SK-N-SH treated with all-trans-retinoic acid at 6 μM for 48 hours (cell line): Measurements from ENCODE around the gene KRT7.

ENCODE experiments used
- ARNTL ChIP-seq: fragments of 450-650 bp; formaldehyde crosslinking; IDR thresholded peaks from 2 replicates; pipeline ENCODE4 v1.5.0; 2020; ENCODE audit warnings: low read depth, mild to moderate bottlenecking, moderate library complexity, borderline replicate concordance
- CSDC2 ChIP-seq: fragments of 250-450 bp; sonication (Bioruptor Pico); IDR thresholded peaks from 2 replicates; pipeline ENCODE4 v1.5.0; 2020; ENCODE audit warnings: mild to moderate bottlenecking, moderate library complexity
- ISL1 ChIP-seq: fragments of 250-450 bp; sonication (Bioruptor Pico); IDR thresholded peaks from 2 replicates; pipeline ENCODE4 v2.1.2; 2022; ENCODE audit warnings: mild to moderate bottlenecking, moderate library complexity
- OSR1 ChIP-seq: fragments of 250-450 bp; sonication (Bioruptor Pico); IDR thresholded peaks from 2 replicates; pipeline ENCODE4 v1.8.0; 2022; ENCODE audit warnings: moderate library complexity, mild to moderate bottlenecking, inconsistent platforms
- RARB ChIP-seq: fragments of 250-450 bp; sonication (Bioruptor Pico); IDR thresholded peaks from 2 replicates; pipeline ENCODE4 v1.8.0; 2021; ENCODE audit warnings: mild to moderate bottlenecking, moderate library complexity
- SNAI2 ChIP-seq: fragments of 250-450 bp; sonication (Bioruptor Pico); IDR thresholded peaks from 2 replicates; pipeline ENCODE4 v1.5.0; 2020; ENCODE audit warnings: mild to moderate bottlenecking, moderate library complexity
- TOX ChIP-seq: fragments of 250-450 bp; sonication (Bioruptor Pico); IDR thresholded peaks from 2 replicates; pipeline ENCODE4 v1.8.0; 2021; ENCODE audit warnings: mild to moderate bottlenecking, moderate library complexity, borderline replicate concordance
- ZFP30 ChIP-seq: fragments of 450-650 bp; formaldehyde crosslinking; IDR thresholded peaks from 2 replicates; pipeline ENCODE4 v1.5.0; 2022; ENCODE audit warnings: mild to moderate bottlenecking, moderate library complexity
- ZNF565 ChIP-seq: fragments of 450-650 bp; formaldehyde crosslinking; conservative IDR thresholded peaks from 2 replicates; pipeline ENCODE4 v1.5.0; 2020; ENCODE audit warnings: low read depth, mild to moderate bottlenecking, moderate library complexity
- ZNF8 ChIP-seq: fragments of 450-650 bp; formaldehyde crosslinking; IDR thresholded peaks from 2 replicates; pipeline ENCODE4 v1.5.0; 2020; ENCODE audit warnings: mild to moderate bottlenecking, moderate library complexity
- TF ChIP-seq, protein P1 (sequence below): fragments of 250-450 bp; sonication (Bioruptor Pico); IDR thresholded peaks from 2 replicates; pipeline ENCODE4 v1.5.0; 2020; ENCODE audit warnings: mild to moderate bottlenecking, moderate library complexity
- TF ChIP-seq, protein P2 (sequence below): fragments of 250-450 bp; sonication (Bioruptor Pico); IDR thresholded peaks from 2 replicates; pipeline ENCODE4 v1.8.0; 2020; ENCODE audit warnings: mild to moderate bottlenecking, moderate library complexity, borderline replicate concordance
- TF ChIP-seq, protein P3 (sequence below): fragments of 250-450 bp; sonication (Bioruptor Pico); IDR thresholded peaks from 2 replicates; pipeline ENCODE4 v1.5.1; 2021; ENCODE audit warnings: mild to moderate bottlenecking, moderate library complexity
- TF ChIP-seq, protein P4 (sequence below): fragments of 250-450 bp; sonication (Bioruptor Pico); IDR thresholded peaks from 2 replicates; pipeline ENCODE4 v1.8.0; 2021; ENCODE audit warnings: low read depth, mild to moderate bottlenecking, moderate library complexity, borderline replicate concordance

DNA sequence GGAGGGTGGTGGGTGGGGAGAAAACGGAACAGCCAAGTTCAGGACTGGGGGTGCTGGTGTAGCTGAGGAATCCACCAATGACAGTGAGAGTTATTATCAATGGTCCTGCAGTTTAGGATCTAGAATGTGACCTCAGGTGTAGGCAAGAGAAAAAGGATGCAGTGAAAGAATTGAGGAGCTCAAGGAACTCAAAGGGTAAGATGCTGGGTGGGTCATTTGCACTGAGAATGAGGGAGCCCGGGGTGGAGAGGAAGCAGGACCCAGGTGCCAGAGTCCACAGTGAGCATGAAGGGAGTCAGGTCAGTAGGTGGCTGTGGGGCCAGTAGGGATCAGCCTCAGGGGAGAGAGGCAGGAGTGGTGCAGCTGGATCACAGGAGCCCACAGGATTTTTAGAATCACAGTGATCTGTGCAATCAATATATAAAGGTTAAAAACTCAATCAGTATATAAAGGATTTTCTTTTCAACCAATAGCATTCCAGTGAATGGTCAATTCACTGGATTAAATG lies 3.2 kb upstream of the KRT7 start:
- TF ChIP-seq, protein P1, sequence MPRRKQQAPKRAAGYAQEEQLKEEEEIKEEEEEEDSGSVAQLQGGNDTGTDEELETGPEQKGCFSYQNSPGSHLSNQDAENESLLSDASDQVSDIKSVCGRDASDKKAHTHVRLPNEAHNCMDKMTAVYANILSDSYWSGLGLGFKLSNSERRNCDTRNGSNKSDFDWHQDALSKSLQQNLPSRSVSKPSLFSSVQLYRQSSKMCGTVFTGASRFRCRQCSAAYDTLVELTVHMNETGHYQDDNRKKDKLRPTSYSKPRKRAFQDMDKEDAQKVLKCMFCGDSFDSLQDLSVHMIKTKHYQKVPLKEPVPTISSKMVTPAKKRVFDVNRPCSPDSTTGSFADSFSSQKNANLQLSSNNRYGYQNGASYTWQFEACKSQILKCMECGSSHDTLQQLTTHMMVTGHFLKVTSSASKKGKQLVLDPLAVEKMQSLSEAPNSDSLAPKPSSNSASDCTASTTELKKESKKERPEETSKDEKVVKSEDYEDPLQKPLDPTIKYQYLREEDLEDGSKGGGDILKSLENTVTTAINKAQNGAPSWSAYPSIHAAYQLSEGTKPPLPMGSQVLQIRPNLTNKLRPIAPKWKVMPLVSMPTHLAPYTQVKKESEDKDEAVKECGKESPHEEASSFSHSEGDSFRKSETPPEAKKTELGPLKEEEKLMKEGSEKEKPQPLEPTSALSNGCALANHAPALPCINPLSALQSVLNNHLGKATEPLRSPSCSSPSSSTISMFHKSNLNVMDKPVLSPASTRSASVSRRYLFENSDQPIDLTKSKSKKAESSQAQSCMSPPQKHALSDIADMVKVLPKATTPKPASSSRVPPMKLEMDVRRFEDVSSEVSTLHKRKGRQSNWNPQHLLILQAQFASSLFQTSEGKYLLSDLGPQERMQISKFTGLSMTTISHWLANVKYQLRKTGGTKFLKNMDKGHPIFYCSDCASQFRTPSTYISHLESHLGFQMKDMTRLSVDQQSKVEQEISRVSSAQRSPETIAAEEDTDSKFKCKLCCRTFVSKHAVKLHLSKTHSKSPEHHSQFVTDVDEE = no peak
- no peak for TF ChIP-seq ARNTL (CRISPR knock-in tag)
- TF ChIP-seq, protein P2, sequence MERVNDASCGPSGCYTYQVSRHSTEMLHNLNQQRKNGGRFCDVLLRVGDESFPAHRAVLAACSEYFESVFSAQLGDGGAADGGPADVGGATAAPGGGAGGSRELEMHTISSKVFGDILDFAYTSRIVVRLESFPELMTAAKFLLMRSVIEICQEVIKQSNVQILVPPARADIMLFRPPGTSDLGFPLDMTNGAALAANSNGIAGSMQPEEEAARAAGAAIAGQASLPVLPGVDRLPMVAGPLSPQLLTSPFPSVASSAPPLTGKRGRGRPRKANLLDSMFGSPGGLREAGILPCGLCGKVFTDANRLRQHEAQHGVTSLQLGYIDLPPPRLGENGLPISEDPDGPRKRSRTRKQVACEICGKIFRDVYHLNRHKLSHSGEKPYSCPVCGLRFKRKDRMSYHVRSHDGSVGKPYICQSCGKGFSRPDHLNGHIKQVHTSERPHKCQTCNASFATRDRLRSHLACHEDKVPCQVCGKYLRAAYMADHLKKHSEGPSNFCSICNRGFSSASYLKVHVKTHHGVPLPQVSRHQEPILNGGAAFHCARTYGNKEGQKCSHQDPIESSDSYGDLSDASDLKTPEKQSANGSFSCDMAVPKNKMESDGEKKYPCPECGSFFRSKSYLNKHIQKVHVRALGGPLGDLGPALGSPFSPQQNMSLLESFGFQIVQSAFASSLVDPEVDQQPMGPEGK (CRISPR knock-in tag) = no peak
- no peak for TF ChIP-seq SNAI2 (CRISPR knock-in tag)
- no peak for TF ChIP-seq ISL1 (CRISPR knock-in tag)
- TF ChIP-seq ZNF565 (CRISPR knock-in tag) = no peak
- TF ChIP-seq TOX (CRISPR knock-in tag) = no peak
- TF ChIP-seq CSDC2 = no peak
- no peak for TF ChIP-seq ZFP30
- no peak for TF ChIP-seq RARB (CRISPR knock-in tag)
- TF ChIP-seq OSR1 = no peak
- TF ChIP-seq, protein P3, sequence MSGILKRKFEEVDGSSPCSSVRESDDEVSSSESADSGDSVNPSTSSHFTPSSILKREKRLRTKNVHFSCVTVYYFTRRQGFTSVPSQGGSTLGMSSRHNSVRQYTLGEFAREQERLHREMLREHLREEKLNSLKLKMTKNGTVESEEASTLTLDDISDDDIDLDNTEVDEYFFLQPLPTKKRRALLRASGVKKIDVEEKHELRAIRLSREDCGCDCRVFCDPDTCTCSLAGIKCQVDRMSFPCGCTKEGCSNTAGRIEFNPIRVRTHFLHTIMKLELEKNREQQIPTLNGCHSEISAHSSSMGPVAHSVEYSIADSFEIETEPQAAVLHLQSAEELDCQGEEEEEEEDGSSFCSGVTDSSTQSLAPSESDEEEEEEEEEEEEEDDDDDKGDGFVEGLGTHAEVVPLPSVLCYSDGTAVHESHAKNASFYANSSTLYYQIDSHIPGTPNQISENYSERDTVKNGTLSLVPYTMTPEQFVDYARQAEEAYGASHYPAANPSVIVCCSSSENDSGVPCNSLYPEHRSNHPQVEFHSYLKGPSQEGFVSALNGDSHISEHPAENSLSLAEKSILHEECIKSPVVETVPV (CRISPR knock-in tag) = no peak
- TF ChIP-seq, protein P4, sequence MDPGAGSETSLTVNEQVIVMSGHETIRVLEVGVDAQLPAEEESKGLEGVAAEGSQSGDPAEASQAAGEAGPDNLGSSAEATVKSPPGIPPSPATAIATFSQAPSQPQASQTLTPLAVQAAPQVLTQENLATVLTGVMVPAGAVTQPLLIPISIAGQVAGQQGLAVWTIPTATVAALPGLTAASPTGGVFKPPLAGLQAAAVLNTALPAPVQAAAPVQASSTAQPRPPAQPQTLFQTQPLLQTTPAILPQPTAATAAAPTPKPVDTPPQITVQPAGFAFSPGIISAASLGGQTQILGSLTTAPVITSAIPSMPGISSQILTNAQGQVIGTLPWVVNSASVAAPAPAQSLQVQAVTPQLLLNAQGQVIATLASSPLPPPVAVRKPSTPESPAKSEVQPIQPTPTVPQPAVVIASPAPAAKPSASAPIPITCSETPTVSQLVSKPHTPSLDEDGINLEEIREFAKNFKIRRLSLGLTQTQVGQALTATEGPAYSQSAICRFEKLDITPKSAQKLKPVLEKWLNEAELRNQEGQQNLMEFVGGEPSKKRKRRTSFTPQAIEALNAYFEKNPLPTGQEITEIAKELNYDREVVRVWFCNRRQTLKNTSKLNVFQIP (CRISPR knock-in tag) = no peak
- TF ChIP-seq ZNF8 (CRISPR knock-in tag) = no peak
